NCI-H2196 treated with DMSO at 0.1 percent for 48 hours (cell line): ENCODE data around the gene HOXB13.

Experiments
- DNase-seq: peaks from one replicate; lab custom pipeline; 2025; ENCODE audit not compliant: unreplicated experiment; lab: John Stamatoyannopoulos, UW

The HOXB13 gene

DNA sequence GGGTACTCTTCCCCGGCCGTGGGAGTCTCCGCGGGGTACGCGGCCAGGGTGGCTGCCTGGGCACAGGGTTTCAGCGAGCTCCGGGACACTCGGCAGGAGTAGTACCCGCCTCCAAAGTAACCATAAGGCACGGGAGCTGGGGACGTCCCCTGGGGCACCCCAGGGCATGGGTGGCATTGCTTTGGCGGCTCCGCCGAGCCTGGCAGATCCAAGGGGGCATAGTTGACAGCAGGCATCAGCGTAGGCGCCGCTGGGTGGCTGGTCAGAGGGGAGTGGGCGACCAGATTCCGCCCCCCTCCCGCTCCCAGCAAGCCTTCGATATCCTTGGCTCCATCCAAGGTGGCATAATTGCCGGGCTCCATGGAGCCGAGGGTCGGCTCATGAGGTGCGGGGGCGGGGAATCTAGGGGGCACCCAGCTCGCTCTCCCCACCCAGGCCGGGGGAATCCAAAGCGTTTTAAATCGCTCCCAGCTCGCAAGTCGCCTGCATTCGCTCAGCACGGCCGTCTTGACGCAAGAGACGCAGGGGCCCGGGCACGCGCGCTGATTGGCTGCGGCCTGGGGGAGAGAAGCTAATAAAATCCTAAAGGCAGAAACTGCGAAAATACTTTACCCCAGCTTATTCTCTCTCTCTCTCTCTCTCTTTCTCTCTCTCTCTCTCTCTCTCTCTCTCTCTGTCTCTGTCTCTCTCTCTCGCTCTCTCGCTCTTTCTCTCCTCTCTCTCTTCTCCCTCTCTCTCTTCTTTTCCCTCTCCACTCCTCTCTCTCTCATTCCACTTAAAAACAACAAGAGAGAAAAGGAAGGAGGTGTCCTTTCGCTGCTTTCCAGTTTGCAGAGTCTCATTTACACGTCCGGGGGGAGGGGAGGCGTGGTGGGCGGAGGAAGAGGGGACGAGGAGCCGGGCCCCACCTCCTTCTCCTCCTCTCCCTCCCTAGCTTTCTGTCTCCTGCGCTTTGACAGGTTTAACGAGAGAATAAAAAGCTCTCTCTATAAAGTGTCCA is at the start of gene HOXB13:
Gene HOXB13, minus strand, starts transcription at position 519 of the 1,000 bp plus-strand sequence. Its CDS starts 157 bp downstream, at position 362.
- peak; percentile 35 for DNase-seq

- no peak for DNase-seq
Observed at GRCh38 chr17:48776602-48777001, 48.1 kb upstream of the HOXB13 start.

DNA sequence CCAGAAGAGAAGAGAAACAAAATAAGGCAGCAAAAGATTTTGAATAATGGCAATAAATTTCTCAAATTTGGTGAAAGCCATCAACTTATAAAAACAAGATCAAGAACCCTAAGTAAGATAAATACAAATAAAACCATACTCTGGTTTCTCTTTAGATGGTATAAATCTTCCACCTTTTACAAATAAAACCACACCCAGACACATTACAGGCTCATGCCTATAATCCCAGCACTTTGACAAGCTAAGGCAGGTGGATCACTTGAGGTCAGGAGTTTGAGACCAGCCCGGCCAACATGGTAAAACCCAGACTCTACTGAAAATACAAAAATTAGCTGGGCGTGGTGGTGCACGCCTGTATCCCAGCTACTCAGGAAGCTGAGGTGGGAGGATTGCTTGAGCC is 44.7 kb upstream of the HOXB13 start:
- no peak for DNase-seq

DNA sequence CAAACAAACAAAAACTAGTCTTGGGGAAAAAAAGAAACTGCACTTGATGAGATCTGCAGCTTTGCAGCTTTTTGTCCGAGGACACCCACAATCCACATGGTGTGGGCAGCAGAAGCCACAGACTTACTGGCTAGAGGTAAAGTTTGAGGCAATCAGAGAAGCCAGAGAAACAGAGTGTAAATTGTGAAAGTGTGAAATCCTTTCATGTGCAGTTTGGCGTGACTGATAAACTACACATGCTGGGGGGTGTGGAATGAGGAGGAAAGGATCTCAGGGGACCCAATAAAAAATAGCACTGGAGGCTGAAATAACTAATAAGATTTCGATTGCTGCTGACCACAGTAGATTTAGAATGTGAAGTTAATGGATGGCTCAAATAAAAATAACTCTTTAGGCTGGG is 42.4 kb upstream of the HOXB13 start:
- no peak for DNase-seq

DNA sequence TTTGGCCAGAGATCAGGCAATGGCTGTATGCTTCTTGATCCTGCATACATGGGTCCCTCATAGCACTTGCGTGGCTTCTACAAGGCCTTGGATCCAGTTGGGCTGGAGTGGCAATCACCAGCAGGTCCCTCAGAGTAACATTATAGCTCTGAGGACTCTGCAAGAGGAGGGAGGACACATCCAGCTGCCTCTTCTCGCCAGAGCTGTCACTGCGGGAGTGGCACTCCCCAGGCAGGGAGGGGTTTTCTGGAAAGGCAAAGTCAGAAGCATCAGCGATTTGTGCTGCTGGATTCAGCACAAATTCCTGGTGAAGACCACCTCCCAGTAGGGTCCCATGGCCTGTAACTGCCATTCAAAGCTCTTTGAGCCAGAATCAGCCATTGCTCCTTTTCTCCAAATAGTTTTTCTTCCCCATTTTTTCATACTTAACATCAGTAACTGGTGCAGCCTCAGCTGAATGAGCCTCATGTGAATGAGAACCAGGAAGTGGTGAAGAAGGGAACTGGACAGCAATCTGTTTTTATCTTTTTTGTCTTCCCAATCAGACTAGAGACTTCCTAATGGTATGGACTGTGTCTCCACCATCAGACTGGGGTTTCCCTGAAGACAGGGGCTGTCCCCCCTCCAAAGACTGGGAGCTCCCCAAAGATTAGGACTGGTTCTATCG is 40.6 kb upstream of the HOXB13 start:
- no peak for DNase-seq

DNA sequence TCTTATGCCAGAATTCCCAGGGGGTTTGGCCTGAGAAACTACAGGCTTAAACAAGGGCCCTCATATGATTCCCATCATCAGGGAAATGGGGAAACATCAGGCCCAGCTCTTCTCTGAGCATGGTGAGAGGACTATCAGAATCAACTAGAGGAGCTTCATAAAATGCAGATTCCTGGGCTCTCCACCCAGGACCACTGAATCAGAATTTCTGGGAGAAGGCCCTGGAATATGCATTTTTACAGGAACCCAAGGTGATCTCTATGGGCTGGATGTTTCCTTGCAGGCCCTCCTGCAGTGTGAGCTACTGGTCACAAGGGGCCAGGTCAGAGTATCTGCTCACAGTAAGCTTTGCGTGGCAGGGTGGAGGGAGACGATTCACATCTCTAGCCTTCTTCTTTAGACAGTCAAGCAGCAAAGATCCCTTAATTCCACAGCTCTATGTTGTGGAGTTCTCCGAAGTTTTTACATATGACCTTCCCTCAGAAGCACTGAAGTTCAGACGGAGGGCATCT is 38.8 kb upstream of the HOXB13 start:
- DNase-seq = no peak

- no peak for DNase-seq
Observed at GRCh38 chr17:48761114-48761513, 32.6 kb upstream of the HOXB13 start.

DNA sequence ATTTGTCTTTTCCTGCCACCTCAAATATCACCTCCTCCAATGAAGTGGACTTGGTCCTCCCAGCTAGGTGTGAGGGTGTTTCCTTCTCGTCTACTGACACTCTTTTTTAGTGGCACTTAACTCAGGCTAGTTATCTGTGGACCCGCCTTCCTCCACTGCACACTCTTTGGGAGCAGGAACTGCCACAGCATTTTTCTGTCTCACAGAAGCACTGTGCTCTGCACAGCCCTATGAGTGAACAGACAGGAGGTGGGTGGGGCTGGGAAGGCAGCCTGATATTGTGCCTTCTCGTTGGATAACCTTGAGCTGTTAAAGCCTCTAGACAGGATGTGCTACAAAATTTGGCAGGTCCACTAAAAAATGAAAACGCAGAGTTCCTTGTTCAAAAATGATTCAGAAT is 31.9 kb upstream of the HOXB13 start:
- no peak for DNase-seq

DNA sequence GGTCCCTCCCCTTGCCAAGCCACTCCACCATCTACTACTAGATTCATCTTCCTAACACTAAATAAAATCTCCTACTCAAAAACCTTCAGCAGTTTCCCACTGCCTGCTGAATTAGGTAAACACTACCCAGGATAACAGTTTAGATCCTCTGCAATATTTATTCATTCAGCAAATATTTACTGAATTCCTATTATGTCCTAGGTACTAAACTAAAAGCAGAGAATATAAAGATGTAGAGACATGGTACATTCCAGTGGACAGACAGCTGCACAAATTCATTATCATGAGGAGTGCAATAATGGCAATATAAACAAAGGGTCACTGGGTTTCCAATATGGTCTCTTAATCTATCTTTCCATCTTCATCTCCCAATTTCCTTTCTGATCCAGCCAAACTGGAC is 30.7 kb upstream of the HOXB13 start:
- no peak for DNase-seq

DNA sequence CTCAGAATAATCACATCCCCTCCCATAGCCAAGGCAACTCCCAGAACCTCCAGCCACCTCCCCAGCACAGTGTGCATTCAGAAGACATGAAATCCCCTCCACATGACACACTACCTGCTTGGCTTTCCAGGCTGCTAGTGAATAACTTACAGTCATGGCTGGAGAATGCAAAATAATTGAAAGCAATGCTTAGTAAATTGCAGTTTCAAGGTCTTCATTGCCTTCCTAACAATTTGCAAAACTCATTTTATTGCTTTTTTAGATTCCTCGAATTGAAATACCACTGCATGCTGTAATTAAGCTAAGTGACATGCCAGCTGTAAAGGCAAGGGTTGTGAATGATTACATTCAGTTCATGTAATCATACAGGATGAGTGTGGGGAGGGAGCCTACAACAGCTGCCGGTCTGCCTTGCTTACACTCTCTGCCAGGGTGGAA is 29.0 kb upstream of the HOXB13 start:
- peak; percentile 14 for DNase-seq

- DNase-seq = peak; percentile 95
Observed at GRCh38 chr17:48756830-48757251, 28.3 kb upstream of the HOXB13 start.

DNA sequence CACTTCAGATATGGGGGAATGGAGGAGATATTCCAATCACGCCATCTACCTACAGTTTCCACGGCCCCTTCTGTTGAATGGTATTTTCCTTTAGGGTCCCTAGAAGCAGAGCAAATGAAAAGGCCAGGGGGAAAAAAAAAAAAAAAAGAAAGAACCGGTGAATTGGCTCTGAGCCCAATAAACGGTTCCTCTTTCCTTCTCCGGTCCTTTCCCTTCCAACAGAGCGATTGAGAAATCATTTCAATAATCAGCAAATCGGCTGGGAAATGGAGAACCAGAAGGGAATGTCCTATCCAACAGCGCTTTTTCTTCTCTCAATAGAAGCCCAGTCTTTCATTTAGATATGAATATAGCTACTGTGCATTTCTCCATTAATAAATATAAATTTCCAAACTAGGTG is 26.8 kb upstream of the HOXB13 start:
- DNase-seq = no peak

DNA sequence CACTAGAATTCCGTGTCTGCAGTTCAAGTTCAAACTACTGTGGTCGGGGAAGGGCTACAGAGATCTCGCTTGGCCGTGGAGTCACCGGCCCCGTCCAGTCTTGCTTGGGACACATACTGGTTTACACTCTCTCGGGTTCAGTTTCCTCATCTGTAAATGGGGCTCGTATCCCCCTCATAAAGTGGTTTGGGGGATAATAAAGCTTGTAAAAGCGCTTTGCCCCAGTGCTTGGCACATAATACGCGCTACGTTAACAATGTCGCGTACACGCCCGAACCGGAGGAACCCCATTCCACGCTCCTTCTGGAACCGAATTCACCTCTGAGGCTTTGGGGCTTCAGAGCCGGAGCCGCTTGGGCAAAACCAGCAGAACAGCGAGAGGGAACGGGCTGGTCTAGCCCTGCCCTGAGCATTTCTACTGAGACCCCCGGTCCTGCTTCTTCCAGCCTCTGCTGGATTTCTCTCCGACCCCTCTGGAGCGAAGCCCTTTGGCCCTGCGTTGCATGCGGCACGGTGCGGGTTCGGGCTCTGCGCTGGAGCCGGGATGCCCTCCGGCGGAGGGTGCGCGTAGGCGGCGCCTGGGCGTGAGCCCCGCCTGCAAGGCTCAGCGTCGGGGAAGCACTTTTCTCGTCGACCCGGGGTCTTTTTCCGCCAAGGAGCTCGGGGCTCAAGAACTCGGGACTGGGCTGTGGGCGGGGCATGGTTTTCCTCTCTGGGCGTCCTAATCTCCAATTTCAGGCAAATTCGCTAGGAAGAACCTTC is 26.1 kb upstream of the HOXB13 start:
- DNase-seq = no peak

DNA sequence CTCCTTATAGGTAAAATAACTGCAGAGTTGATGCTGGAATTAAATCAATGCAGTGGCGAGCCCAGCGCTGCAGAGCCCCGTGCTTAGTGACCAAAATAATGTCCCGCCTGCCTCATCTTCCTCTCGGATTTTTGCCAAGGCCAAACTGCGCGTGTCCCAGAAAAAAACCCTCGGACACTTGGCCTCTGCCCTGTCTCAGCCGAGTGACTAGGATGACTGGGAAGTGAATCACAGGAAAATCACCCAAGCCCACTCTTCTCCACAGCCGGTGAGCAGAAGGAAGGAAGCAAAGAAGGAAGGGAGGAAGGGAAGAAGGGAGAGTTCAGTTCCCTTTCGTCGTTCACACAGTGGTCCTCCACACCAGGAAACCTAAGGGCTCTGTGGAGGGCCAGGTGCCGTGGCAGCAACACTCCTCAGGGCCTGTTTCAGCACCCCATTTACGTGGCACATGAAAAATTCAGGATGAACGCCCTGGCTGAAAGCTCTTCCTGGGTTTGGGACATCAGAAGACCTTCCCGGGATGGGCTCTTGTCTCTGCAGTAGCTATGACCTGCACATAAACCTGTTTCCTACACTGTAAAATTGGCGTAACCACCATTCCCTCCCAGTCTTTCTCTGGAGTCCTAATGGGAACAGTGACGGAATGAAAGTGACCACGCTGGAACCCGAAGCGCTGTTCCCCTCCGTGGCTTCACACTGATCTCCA is 25.4 kb upstream of the HOXB13 start:
- DNase-seq = no peak

DNA sequence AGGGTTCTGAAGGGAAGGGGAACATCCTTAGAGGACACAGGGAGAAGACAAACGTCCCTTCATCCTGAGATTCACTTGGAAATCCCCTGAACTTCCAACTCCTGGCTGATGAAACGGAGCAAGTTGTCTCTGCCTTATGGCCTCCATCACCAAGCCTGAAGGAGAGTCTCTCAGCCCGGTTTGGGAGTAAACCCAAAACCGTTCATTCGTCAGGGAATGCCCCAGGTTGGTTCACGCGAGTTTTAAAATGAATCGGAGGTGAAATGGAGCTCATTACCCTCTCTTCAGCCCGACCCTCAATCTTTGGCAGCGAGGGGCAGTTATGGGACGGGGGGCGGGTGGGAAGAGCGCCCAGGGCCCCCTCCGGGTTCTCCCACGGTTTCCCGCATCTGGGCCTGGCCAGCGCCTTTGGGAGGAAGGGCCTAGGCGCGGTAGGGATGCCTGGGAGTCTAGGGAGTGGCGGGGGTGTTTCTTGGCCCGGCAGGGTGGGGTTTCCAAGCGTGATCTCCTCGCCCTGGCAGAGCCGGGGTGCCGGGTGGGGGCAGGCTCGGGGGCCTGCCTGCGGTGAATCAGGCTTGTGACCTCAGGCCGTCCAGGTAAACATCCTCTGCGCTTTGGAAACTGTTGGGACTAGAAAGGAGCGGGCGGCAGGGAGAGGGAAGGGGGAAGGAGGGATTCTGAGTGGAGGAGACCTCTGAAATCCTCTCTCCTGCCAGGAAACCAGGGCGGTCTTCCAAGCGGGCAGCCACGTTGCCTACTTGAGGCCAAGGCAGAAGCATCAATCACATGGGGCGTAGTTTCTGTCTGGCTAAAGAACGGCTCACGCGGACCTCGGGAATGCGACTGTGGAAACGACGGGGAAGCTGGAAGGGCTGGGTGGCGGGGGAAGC is 24.1 kb upstream of the HOXB13 start:
- no peak for DNase-seq

DNA sequence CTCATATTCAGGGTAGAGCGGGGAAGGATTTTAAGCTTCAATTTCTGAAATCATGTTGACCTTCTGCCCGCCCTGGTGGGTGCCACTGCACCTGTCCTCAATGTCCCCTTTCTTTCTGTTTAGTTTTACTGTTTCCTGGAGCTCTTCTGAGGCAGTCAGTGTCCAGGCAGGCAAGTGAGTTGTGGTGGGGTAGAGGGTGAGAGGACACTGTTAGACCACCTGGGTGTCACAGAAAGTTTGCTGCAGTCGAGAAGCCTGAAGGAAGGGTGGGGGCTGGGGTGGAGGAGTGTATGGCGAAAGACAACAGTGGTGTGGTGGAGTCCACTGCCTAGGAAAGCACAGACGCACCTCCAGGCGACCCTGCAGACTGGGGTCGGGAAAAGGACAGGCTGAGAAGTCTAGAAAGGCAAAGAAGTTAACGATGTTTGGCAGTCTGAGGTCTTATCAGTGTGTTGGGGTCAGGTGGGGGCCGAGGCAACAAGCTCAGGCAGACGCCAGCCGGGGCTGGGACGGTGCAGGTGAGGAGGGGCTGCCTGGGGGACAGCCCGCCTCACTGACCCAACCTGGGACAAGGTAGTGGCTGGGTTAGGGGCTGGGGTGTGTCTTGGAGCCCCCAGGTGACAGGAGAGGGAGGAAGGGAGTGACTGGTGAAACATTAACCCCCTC is 23.3 kb upstream of the HOXB13 start:
- DNase-seq = no peak

DNA sequence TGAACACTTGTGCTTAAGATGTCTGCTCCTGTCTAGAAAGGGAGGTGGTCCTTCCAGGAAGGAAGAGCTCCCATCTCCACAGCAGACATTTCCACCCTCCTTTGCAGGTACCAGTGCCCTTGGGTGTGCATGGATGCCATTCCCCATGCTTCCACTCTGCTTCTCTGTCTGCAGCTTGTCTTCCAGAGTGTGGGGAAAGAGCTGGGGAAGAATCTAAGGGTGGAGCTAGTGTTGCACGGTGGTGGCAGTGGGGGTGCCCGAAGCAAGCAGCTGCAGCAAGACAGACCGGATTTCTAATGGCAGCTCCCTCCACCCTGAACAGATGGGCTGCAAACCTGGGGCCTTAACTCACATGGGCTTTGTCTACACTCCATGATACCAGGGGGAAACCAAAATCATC is 22.6 kb upstream of the HOXB13 start:
- DNase-seq = no peak

DNA sequence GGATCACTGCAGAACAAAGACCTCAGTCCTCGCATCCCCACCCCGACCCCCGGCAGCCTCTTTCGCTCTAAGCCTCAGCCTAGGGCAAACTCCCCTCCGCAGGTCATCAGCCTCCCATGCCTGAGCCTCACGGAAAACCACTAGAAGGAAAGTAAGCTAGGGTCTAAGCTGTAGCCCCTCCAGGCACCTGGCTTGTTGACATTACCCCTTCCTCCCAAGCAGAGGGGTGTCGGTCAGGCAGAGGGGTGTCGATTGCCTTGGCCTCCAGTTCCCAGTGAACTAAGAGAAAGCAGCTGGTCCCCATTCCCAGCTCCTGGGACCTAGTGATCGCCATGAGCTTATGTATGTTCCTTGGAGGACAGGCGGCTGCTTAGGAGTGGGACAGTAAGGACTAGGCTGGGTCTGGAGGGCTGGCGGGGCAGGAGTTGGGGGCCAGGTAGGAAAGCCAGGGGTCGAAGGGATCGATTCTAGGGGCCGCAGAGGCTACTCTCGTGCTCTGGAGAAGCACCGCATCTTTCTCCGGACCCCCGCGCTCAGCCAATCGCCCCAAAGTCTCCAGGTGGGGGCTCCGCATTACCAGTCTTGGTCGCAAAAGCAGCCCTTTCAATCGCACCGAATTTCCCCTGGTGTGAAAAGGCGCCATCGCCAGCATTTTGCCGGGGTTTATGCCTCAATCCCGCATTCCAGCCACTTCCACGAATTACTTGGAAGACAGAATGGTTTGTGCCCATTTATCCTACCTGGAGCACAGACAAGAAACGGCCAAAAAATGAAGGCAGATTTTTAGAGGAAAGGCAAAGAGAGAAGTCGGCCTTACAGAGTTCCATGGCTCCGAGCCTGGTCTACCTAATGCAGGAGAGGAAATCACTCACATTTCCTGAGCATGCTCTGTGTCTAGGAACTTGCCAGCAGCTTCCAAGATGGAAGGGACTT is 21.3 kb upstream of the HOXB13 start:
- DNase-seq = no peak
